ENCODE results near the gene PRKG1.

- no peak for TF ChIP-seq CTCF (IDR thresholded peaks at IDR 0.05; ENCODE audit: low read depth, low read length, missing input control)
- no peak for TF ChIP-seq RAD21 (IDR thresholded peaks at IDR 0.05)
- no peak for TF ChIP-seq YY1 (IDR thresholded peaks at IDR 0.05)
- no peak for TF ChIP-seq TAF1 (conservative IDR thresholded peaks at IDR 0.05)
- no peak for TF ChIP-seq MAX (IDR thresholded peaks at IDR 0.05)
Observed at GRCh38 chr10:51162002-51162401, 87.7 kb downstream of the PRKG1 start.
